Brain microvascular endothelial cell (primary cell): ENCODE data around the gene RALGAPA2.

Source experiments
- DNase-seq: peaks from one replicate; pipeline ENCODE4 v3.0.0-alpha.2; 2020
- H3K27ac ChIP-seq: fragments of 250-450 bp; sonication (Bioruptor Pico); 2 replicates; pipeline ENCODE4 v1.5.1; 2020; ENCODE audit warnings: mild to moderate bottlenecking, moderate library complexity
- H3K27me3 ChIP-seq: fragments of 250-450 bp; sonication (Bioruptor Pico); replicated peaks from 2 replicates; pipeline ENCODE4 v1.5.1; 2020; ENCODE audit warnings: mild to moderate bottlenecking
- H3K36me3 ChIP-seq: fragments of 250-450 bp; sonication (Bioruptor Pico); replicated peaks from 2 replicates; pipeline ENCODE4 v1.5.1; 2020; ENCODE audit warnings: mild to moderate bottlenecking
- H3K4me3 ChIP-seq: 2 replicates; pipeline ENCODE4 v1.5.1; 2011; ENCODE audit warnings: low read depth, mild to moderate bottlenecking, control low read depth, low read length, moderate library complexity
- CTCF ChIP-seq: IDR thresholded peaks from 2 replicates; pipeline ENCODE4 v1.5.1; 2011; ENCODE audit warnings: low read depth, mild to moderate bottlenecking, moderate library complexity, low read length, control low read depth, inconsistent platforms; ENCODE audit errors: missing control alignments
- in situ Hi-C: cut with HindIII; loops from 2 replicates; pipeline ENCODE4 v1.10.0; 2017; ENCODE audit warnings: low sequenced_read_pairs, low pct_ligation_motif_present

Gene RALGAPA2

DNA sequence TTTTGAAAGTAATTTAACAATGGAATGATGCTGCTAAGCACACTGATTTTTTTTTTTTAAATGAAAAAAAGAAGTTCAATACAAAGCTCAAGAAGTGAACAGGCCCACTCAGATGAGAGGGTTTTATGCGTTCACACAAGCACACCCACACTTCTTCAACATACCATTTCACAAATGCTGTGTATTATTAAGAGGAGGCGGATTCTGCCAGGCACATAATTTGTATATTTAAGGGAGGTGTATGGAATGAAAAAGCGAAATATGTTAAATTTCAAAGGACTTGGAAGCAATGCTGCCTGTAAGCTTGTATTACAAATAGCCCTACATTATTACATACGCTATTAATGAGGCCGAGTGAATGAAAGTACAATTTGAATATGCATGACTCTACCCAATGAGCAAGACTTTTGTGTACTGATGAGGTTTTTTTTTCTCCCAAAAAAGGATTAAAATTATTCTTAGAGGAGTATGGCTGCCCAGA is 220.6 kb downstream of the RALGAPA2 start:
- no peak for DNase-seq
- Histone ChIP-seq H3K27ac (no peak overlapping the region), H3K36me3 (no peaks in the 10 kb centered on the region), H3K4me3 (no peak overlapping the region), H3K27me3 (no peaks in the 10 kb centered on the region)
- in situ Hi-C loops = no loop called here
- TF ChIP-seq CTCF = no peak

- Histone ChIP-seq H3K27ac (no peak overlapping the region), H3K27me3 (no peaks in the 10 kb centered on the region), H3K36me3 (no peaks in the 10 kb centered on the region), H3K4me3 (no peak overlapping the region)
- in situ Hi-C loops = no loop called here
- DNase-seq = no peak
- no peak for TF ChIP-seq CTCF
Observed at GRCh38 chr20:20491110-20491783, 221.2 kb downstream of the RALGAPA2 start.

DNA sequence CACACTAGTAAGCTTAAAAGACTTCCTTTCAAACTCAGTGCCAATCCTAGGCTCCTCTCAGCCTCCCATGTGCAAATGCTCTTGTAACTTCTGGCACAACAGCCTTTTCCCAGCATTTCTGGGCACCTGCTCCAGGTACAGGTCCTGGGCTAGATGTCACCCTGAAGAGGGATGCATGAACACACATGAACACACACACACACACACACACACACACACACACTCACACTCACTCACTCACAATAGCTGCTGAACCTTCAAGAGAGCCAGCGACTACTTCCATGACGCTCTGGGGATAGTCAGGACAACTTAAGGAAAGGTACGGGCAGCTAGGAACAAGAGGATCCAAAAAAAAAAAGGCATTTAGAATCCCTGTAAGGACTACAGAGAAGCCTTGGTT is 221.8 kb downstream of the RALGAPA2 start:
- Histone ChIP-seq H3K27ac (no peak overlapping the region), H3K27me3 (no peaks in the 10 kb centered on the region), H3K36me3 (no peaks in the 10 kb centered on the region), H3K4me3 (no peak overlapping the region)
- in situ Hi-C loops = no loop called here
- DNase-seq = no peak
- TF ChIP-seq CTCF = no peak

- Histone ChIP-seq H3K27me3 (no peaks in the 10 kb centered on the region), H3K4me3 (no peak overlapping the region), H3K27ac (no peak overlapping the region), H3K36me3 (no peaks in the 10 kb centered on the region)
- TF ChIP-seq CTCF = no peak
- no peak for DNase-seq
- in situ Hi-C loops = no loop called here
Observed at GRCh38 chr20:20489648-20490341, 222.6 kb downstream of the RALGAPA2 start.

GRCh38 chr20:20489054-20489453 is 223.4 kb downstream of the RALGAPA2 start:
- no peak overlapping the region for H3K27ac ChIP-seq

More at GRCh38 chr20:20489054-20489453, 223.4 kb downstream of the RALGAPA2 start:
- in situ Hi-C loops = no loop called here
- H3K4me3 ChIP-seq = no peak overlapping the region
- DNase-seq = no peak
- TF ChIP-seq CTCF = no peak
- no peaks in the 10 kb centered on the region for H3K27me3 ChIP-seq
- no peaks in the 10 kb centered on the region for H3K36me3 ChIP-seq
